NCI-H2029 treated with DMSO at 0.1 percent for 48 hours (cell line): ENCODE data around the gene AFAP1.

Experiments
- DNase-seq: peaks from one replicate; lab custom pipeline; 2025; lab: John Stamatoyannopoulos, UW

The AFAP1 gene

DNA sequence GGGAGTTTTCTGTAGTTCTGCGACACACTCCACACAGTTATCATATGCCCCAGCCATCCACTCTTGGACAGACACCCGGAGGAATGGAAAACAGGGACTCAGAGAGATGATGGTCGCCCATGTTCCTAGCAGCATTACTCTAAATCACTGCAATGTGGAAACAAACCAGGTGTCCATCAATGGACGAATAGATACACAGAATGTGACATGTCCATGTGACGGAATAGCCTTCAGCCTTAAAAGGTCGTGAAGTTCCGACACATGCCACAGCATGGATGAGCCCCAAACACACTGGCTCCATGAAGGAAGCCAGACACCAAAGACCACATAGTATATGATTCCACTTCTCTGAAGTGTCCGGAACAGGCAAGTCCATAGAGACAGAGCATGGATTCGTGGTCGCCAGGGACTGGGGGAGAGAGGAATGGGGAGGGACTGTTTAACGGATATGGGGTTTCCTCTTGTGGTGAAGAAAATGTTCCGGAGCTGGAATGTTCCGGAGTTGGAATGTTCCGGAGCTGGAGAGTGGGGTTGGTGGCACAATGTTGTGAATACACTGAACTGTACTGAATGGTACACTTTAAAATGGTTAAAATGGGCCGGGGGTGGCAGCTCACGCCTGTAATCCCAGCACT lies 28.7 kb upstream of the AFAP1 start:
- DNase-seq: no peak

GRCh38 chr4:7967501-7968261 lies 28.0 kb upstream of the AFAP1 start:
- no peak for DNase-seq

DNA sequence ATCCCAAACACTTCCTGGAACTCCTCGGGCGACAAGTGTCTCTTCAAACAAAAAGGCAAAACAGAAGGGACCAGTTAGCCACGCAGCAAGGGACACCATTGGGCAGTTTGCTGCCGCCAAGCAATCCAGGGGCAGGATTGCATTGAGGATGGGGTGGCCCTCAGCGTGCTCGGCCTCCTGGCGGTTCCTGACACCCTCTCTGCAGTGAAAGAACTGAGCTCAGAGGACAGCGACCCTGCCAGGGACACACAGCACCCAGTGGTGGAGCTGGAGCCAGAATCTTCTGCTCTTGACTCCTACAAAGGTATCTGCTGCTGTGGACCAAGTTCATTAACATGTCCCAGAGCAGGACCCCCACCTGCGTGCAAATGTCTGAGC lies 27.4 kb upstream of the AFAP1 start:
- DNase-seq: no peak

GRCh38 chr4:7966281-7967062 lies 26.8 kb upstream of the AFAP1 start:
- no peak for DNase-seq

DNA sequence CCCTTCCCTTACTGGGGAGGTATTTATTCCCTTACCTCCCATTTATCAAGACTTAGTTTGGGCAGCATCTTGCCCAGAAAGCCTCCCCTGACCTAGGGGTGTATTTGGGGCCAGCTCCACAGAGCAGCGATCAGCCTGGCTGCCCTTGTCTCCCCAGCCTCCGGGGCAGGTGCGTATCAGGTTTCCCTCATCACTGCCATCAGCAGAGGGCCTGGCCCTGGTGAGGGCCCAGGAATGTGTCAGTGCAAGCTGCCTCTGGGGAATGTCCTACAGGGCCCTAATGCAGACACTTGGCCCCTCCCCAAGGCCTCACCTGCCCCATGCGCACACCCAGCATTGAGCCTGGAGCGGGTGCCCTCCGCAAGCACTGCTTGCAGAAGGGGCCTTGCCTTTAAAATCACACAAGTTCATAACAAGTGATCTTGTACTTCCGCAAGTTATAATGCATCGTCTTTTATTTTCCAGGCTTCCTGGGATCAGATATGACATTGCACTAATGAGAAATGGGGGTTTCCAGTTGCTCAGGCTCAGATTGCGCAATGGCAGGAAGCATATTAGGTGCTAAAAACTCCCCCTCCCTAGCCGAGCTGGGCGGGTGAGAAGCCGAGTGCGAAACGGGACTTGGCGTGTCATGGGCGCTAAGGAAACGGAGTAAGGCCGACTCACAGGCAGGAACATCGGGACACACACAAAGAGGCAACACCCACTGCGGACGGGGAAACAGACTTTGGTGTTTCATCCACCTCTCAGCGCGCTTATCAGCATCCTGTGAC lies 25.4 kb upstream of the AFAP1 start:
- no peak for DNase-seq

DNA sequence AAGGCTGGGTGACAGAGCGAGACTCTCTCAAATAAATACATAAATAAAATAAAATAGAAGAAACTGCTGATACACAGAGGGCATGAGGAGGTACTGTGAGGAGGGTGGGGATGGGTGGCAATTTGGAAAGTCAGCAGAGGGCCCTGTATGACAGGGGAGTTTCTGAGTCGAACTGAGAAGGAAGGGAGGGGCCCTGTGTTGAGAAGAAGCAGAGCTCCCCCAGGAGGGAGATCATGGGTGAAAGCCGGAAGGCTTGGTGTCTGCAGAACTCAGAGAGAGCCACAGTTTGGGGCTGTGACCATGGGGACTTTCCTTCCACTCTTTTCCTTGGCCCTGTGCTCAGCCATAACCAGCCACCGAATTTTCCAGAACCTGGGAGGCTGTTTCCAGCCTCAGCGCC lies 24.8 kb upstream of the AFAP1 start:
- DNase-seq: no peak

- no peak for DNase-seq
These were observed 24.0 kb upstream of the AFAP1 start for GRCh38 chr4:7963691-7964090.

DNA sequence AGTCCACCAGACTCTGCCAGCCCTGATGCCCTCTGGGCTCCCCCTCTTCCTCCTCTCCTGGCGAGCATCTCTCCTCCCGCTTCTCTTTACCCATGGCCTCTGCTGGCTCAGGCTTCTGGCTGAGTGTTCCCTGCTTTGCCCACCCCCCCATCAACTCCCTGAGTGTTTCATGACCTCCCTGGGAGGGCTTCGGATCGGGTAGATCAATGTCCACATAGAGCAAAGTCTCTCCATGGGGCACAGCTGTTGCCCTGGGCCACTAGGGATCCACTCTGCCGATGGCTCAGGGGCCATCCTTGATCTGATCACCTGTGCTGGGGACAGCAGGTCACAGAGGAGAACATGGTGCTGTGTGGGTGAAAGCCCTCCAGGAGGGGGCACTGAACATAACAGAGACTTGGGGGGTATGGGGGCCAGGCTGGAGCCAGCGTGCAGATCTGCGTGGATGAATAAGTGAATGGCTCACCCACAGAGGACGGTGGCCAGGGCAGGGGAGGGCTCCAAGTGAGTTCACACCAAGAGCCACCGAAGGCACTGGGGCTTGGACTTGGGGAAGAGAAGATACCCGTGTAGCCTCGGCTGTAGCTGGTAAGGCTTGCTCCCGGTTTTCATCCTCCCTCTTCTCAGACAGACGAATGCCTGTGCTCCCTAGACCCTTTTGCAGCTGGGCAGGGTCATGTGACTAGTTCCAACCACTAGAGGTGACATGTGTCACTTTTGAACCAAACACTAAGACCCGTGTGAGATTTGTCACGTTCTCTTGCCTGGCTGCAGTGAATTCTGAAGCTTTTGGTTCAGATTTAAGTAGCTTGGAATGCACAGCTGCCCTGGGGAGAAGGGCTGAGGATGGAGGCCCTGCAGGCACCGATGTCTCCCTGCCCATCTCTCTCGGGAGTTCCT lies 23.2 kb upstream of the AFAP1 start:
- no peak for DNase-seq

DNA sequence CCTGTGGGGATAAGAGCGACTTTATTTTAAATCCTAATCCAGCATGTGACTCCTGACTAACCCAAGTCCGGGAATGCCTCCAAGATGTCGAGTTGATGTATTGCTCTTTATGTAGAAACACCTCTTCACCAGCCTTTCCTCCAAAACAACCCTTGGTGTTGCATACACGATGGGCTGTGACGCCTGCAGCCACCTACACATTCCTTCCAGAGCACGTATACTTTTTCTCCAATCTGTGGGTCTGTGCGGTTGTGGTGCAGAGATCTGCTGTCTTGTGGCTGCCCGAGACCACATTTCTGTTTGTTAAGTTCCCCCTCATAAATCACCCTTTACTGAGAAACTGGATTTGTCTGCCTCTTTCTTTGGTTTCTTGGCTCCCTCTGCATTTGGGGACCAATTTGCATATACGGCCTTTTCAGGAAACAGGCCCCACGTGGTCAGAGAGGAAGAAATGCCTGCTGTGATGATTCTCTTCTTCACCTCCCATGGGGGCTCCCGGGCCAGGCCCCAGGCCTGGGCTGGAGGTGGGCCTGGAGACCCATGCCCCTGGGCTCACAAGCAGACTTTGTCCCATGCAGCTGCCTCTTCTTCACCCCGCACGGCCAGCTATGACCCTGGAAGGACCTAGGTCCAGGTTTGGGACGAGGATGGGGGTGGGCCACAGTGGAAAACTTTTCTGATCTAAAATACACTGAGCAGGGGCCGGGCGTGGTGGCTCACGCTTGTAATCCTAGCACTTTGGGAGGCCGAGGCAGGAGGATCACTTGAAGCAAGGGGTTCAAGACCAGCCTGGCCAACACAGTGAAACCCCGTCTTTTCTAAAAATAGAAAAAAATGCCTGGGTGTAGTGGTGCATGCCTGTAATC lies 21.4 kb upstream of the AFAP1 start:
- DNase-seq: no peak

DNA sequence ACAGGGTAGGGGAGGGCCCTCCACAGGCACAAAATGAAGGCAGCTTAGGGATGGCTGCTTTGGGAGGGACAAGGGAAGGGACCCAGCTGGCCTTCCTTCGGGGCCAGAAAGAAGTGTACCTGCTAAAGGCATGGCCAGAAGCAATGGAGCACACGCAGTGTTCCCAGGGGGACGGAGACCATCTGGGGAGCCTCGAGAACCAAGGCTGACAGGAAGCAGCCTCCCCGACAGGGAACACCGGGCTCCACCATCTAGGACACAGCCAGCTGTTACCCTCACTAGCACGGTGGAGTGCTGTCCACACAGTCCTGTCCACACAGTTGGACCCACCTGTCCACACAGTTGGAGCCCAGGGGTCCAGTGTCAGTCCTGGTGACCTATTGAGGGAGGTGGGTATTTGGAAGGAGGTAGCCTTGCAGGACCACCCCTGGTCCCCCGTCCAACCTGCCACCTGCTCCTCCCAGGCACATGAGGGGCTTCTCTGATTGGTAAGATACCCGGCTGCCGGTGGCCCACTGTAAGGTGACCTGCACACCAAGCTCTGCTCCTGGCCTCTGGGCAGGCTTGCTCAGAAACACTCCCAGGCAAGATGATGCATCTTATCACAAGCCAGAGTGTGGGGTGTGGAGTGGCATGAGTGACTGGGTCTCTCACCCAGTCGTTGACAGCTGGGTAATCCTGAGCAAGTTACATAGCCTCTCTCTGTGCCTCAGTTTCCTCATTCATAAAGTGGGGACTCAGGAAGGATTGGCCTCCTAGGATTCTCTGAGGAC lies 20.5 kb upstream of the AFAP1 start:
- no peak for DNase-seq

GRCh38 chr4:7959078-7959477 lies 19.4 kb upstream of the AFAP1 start:
- DNase-seq: no peak

DNA sequence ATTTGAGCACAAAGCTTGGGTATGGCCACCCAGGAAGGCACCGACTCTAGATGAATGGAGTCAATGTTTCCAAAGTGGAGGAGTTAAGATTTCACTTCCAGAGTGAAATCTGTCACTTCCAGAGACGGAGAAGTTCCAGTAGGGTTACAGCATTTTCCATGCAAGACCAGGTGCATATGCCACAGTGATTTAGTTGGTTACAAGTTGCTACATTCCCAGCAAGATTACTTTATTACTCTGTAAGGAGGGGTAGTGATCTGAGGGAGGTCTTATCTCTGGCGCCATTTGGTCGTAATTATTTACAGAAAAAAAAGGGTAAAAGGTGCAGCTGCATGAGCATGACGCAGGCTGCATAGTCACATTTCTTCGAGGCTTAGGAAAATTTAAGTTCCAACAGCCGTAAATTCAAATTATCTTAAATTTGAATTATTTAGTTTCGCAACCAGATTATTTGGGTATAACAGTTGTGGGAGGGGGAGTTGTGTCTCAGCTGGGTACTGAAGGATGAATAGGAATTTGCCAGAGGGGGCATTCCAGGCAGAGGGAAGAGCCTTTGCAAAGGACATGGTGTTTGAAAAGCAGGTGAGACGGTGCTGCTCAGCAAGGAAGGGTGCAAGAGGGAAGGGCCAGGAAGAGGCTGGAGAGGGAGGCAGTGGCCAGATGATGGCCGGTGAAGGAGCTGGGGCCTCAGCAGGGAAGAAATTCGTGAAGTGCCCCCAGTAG lies 17.4 kb upstream of the AFAP1 start:
- DNase-seq: no peak

- DNase-seq: no peak
These were observed 16.7 kb upstream of the AFAP1 start for GRCh38 chr4:7956270-7956808.

DNA sequence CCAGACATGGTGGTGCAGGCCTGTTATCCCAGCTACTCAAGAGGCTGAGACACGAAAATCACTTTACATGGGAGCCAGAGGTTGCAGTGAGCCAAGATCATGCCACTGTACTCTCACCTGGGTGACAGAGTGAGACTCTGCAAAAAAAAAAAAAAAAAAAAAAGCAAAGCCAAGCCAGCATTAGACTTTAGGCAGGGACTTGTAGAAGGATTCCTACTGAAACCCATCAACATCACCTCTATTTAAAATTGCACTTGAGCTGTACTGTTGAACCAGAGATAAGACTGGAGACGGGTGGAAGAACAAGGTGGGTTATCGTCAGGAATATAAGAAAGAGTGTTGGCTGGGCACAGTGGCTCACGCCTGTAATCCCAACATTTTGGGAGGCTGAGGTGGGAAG lies 15.7 kb upstream of the AFAP1 start:
- no peak for DNase-seq

GRCh38 chr4:7952615-7953014 lies 13.0 kb upstream of the AFAP1 start:
- no peak for DNase-seq

DNA sequence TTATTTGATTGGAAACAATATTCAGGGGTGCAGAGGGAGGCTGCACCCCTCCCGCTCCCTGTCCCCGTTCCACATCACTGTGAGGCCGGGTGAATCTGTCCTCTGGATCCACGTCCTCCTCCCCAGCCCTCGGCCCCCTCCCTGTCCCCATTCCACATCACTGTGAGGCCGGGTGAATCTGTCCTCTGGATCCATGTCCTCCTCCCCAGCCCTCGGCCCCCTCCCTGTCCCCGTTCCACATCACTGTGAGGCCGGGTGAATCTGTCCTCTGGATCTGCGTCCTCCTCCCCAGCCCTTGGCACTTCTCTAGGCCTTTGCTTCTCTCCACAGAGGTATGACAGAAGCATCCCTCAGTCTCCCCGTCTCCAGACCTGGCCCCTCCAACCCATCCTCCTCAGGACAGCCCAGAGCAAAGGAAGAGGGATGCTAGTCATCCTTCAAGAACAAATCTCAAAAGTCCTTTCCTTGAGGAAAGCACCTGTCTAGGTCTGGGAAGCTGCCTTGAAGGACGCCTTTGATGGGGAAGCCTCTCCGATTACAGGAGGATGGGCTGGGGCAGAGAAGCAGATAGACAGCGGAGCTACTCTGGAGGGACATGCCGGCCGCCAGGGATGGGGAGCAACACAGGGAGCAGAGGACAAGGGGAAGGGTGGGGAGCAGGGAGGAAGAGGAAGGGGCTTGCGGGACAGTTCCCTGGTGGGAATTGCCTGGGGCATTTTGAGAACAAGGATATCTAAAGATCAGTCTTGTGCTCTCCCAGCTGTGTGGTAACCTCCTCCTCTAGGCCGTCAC lies 10.8 kb upstream of the AFAP1 start:
- no peak for DNase-seq

- no peak for DNase-seq
These were observed 10.1 kb upstream of the AFAP1 start for GRCh38 chr4:7949759-7950158.

DNA sequence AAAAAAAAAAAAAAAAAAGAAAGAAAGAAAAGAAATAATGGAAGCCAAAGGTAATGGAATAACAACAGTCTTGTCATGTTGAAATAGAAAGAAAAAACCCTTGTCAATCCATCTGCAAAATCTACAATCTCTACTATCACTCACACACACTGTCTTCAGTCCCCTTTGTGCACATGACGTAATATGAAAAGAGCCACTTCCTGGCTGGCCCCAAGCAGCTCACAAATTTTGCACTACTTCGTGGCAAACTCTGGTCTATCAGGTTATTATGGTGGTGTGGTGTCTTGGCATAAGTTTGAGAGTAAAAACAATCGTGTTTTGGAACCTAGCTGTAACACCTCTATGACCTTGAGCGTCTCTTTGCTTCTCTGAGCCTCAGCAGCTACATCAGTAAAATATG lies 8.3 kb upstream of the AFAP1 start:
- no peak for DNase-seq
